NCI-H526 (cell line): ENCODE data around the gene CDH13.

Source experiments
- DNase-seq, 2 experiments: peaks; one replicate each; lab custom pipeline; 2025; lab: John Stamatoyannopoulos, UW

Gene CDH13

GRCh38 chr16:83568345-83568744 is 941.6 kb downstream of the CDH13 start:
- DNase-seq, result no peak

- DNase-seq, result no peak
Measured at GRCh38 chr16:83574388-83574787, 947.6 kb downstream of the CDH13 start.

- no peak for DNase-seq
Measured at GRCh38 chr16:83577078-83577745, 950.4 kb downstream of the CDH13 start.

GRCh38 chr16:83578171-83578570 is 951.4 kb downstream of the CDH13 start:
- no peak for DNase-seq

GRCh38 chr16:83579027-83579426 is 952.3 kb downstream of the CDH13 start:
- DNase-seq, result no peak

- no peak for DNase-seq
Measured at GRCh38 chr16:83579436-83579835, 952.7 kb downstream of the CDH13 start.

GRCh38 chr16:83581082-83581481 is 954.3 kb downstream of the CDH13 start:
- no peak for DNase-seq

GRCh38 chr16:83581994-83582747 is 955.4 kb downstream of the CDH13 start:
- no peak for DNase-seq

- DNase-seq, result no peak
Measured at GRCh38 chr16:83586036-83586435, 959.3 kb downstream of the CDH13 start.

GRCh38 chr16:83586461-83587200 is 959.9 kb downstream of the CDH13 start:
- DNase-seq, result no peak

GRCh38 chr16:83587201-83587600 is 960.4 kb downstream of the CDH13 start:
- no peak for DNase-seq

- DNase-seq, result no peak
Measured at GRCh38 chr16:83588070-83588469, 961.3 kb downstream of the CDH13 start.

- no peak for DNase-seq
Measured at GRCh38 chr16:83589576-83589975, 962.8 kb downstream of the CDH13 start.

- DNase-seq, result no peak
Measured at GRCh38 chr16:83592778-83593177, 966.0 kb downstream of the CDH13 start.

- DNase-seq, result no peak
Measured at GRCh38 chr16:83599789-83600462, 973.2 kb downstream of the CDH13 start.

GRCh38 chr16:83602761-83603722 is 976.3 kb downstream of the CDH13 start:
- DNase-seq, result no peak

GRCh38 chr16:83603723-83604570 is 977.2 kb downstream of the CDH13 start:
- DNase-seq, result no peak

GRCh38 chr16:83606486-83607030 is 979.8 kb downstream of the CDH13 start:
- DNase-seq, result peak in 1 of 2 experiments; percentile 10

- DNase-seq, result no peak
Measured at GRCh38 chr16:83609178-83609577, 982.4 kb downstream of the CDH13 start.
